ENCODE data around the gene SAC3D1.

SAC3D1 gene

DNA sequence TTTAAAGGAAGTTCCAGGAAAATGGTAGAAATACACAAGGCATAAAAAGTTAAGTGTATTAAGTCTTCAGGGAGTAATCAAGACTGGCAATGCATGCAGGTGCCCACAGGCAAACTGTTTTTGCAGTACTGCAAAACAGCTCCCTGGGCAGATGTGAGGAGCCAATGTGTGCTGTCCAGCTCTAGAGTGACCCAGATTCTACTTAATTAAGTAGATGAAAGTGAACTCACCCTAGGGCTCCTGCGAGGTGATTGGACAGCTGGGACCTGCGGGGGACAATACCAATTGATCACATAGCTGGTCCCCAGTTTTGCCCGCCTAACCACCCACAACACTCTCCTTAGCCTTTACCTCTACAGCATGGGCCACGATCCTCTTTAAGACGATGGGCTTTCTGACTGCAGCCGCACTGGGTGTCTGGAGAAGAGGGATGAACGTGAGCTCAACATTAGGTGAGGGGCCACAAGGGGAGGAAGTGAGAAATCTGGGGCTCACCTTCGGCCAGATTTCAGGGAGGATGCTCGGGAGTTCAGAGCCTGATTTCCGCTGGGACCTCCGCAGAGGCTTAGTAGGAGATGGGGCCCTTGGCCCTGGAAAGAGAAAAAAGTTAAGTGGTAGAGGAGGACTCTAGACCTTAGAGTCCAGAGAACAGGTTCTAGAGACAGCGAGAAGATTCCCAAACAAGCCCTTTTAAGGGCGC, 42.3 kb downstream of the SAC3D1 start:
- Mint-ChIP-seq H3K4me3 (peak overlapping the region; percentile 99), H3K36me3 (ENCODE audit: low read depth) (peaks cover 26% of the 10 kb centered on the region), H3K27me3 (ENCODE audit: low read depth, poor library complexity) (no peaks in the 10 kb centered on the region), H3K9me3 (no peaks in the 10 kb centered on the region), H3K27ac (peak overlapping the region; percentile 98), H3K4me1 (peaks cover 48% of the 10 kb centered on the region)
- no peak for DNase-seq
- no peak for TF ChIP-seq CTCF (IDR thresholded peaks at IDR 0.05)

GRCh38 chr11:65083834-65084597, 43.0 kb downstream of the SAC3D1 start, which contains the start of the genes CDCA5 and ZFPL1:
Gene CDCA5, minus strand, starts transcription at chr11:65084040. Its CDS starts 62 bp downstream, at chr11:65083978.
Gene ZFPL1, plus strand, starts transcription at chr11:65084222. Its CDS starts 477 bp downstream, at chr11:65084699.
- H3K4me3 Mint-ChIP-seq, result peak within 1 kb of the TSS; percentile 99
- no peaks in the 10 kb centered on the region for H3K27me3 Mint-ChIP-seq (ENCODE audit: low read depth, poor library complexity)
- H3K36me3 Mint-ChIP-seq (ENCODE audit: low read depth), result peaks cover 26% of the 10 kb centered on the region
- TF ChIP-seq CTCF (IDR thresholded peaks at IDR 0.05), result no peak
- peaks cover 41% of the 10 kb centered on the region for H3K4me1 Mint-ChIP-seq
- DNase-seq, result peak; percentile 97
- H3K27ac Mint-ChIP-seq, result peak within 1 kb of the TSS; percentile 98
- H3K9me3 Mint-ChIP-seq, result no peaks in the 10 kb centered on the region

DNA sequence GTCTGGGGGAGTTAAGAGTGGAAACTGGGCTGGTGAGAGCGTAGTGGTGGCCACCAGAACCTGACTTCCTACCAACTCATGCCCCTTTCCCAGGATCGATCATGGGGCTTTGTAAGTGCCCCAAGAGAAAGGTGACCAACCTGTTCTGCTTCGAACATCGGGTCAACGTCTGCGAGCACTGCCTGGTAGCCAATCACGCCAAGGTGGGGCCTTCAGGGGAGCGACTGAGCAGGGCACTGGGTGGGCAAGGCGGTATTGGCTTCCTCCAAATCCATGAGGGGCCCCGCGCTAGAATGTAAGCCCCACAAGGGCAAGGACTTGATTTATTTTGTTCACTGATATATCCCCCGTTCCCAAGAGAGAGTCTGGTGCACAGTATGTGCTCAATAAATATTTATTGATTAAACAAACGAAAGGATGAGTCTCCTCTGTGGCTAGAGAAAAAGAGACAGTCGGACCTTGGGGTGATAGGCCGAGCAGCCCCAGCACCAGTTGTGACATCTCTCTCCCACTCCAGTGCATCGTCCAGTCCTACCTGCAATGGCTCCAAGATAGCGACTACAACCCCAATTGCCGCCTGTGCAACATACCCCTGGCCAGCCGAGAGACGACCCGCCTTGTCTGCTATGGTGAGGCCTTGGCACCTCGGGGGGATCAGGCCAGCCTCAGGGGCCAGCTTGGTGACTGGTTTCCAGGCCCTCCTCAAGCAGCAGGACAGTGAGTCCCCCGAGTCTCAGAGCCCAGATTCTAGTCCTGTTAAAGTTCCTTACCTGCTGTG, 43.8 kb downstream of the SAC3D1 start:
- DNase-seq, result no peak
- peaks cover 27% of the 10 kb centered on the region for H3K36me3 Mint-ChIP-seq (ENCODE audit: low read depth)
- H3K4me1 Mint-ChIP-seq, result peaks cover 41% of the 10 kb centered on the region
- TF ChIP-seq CTCF (IDR thresholded peaks at IDR 0.05), result no peak
- peak overlapping the region; percentile 99 for H3K4me3 Mint-ChIP-seq
- H3K9me3 Mint-ChIP-seq, result no peaks in the 10 kb centered on the region
- H3K27me3 Mint-ChIP-seq (ENCODE audit: low read depth, poor library complexity), result no peaks in the 10 kb centered on the region
- peak overlapping the region; percentile 98 for H3K27ac Mint-ChIP-seq

DNA sequence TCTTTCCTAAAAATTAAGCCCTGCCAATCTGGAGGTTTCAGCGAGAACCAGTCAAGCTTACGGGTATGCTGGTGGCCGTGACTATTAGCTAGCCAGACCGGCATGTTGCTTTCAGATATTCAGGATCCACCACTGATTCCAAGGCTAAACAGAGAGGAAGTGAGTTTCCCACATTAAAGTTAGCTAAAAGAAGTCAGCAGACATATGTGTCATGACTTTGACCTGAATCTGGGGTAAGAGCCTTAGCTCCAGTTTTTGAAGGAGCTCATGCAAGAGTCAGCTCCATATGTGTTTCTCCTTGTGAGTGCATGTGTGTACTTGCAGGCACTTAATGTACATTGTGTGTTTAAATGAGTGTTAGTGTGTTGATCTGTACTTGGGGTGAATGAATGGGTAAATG, 44.4 kb downstream of the SAC3D1 start:
- no peaks in the 10 kb centered on the region for H3K9me3 Mint-ChIP-seq
- H3K4me3 Mint-ChIP-seq, result peak overlapping the region; percentile 99
- no peak for DNase-seq
- peaks cover 38% of the 10 kb centered on the region for H3K4me1 Mint-ChIP-seq
- peaks cover 22% of the 10 kb centered on the region for H3K36me3 Mint-ChIP-seq (ENCODE audit: low read depth)
- no peaks in the 10 kb centered on the region for H3K27me3 Mint-ChIP-seq (ENCODE audit: low read depth, poor library complexity)
- H3K27ac Mint-ChIP-seq, result peak overlapping the region; percentile 1
- no peak for TF ChIP-seq CTCF (IDR thresholded peaks at IDR 0.05)

DNA sequence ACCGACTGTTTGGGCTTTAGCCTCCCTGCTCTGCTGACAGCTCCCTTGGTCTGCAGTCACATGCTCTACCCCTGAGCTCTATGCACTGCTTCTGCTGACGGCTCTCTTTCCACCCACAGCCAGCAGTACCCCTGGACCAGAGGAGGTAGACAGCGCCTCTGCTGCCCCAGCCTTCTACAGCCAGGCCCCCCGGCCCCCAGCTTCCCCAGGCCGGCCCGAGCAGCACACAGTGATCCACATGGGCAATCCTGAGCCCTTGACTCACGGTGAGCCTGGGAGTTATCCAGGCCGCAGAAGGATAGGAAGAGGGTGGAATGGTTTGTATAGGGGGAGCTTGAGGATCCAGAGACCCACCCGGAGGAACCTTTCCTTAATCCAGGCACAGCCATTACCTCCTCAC, 45.8 kb downstream of the SAC3D1 start:
- peaks cover 32% of the 10 kb centered on the region for H3K4me1 Mint-ChIP-seq
- no peak for TF ChIP-seq CTCF (IDR thresholded peaks at IDR 0.05)
- no peak overlapping the region for H3K27ac Mint-ChIP-seq
- peaks cover 17% of the 10 kb centered on the region for H3K36me3 Mint-ChIP-seq (ENCODE audit: low read depth)
- H3K27me3 Mint-ChIP-seq (ENCODE audit: low read depth, poor library complexity), result no peaks in the 10 kb centered on the region
- no peak for DNase-seq
- H3K4me3 Mint-ChIP-seq, result no peak overlapping the region
- no peaks in the 10 kb centered on the region for H3K9me3 Mint-ChIP-seq

Data from nephron progenitor cell (in vitro differentiated cells).